Measurements from ENCODE around the gene SPEM3.

The SPEM3 gene

GRCh38 chr17:7437369-7437863 lies 8.8 kb downstream of the SPEM3 start:
- Histone ChIP-seq H3K36me3 (ENCODE audit: control insufficient read depth in 1 of 2, insufficient read depth in 2 of 2, low read length in 2 of 2) (no peaks in the 10 kb centered on the region), H4K8ac (ENCODE audit: low read depth, low read length) (no peak overlapping the region), H3K27ac (ENCODE audit: low read depth, low read length) (no peak overlapping the region), H3K4me2 (ENCODE audit: low read length) (peak overlapping the region; percentile 94), H3K4me1 (ENCODE audit: control insufficient read depth in 1 of 2, insufficient read depth in 2 of 2, low read length in 2 of 2) (peaks cover 25 to 33% of the 10 kb centered on the region in 2 experiments), H3K9me3 (ENCODE audit: insufficient read depth, low read depth, low read length) (peaks cover 2% of the 10 kb centered on the region), H3K4ac (ENCODE audit: low read depth, low read length) (no peak overlapping the region), H4K12ac (ENCODE audit: low read depth, low read length) (no peak overlapping the region), H2AFZ (ENCODE audit: insufficient read depth, low read length, poor library complexity) (peak overlapping the region; percentile 68), H3K4me3 (ENCODE audit: low read depth, low read length) (no peak overlapping the region), H2AK5ac (ENCODE audit: low read length) (peak overlapping the region; percentile 32), H3K18ac (ENCODE audit: low read length) (peak overlapping the region; percentile 38), H3K27me3 (ENCODE audit: insufficient read depth, low read length) (peaks cover 18% of the 10 kb centered on the region), H4K91ac (ENCODE audit: low read depth, low read length) (peak overlapping the region; percentile 22), H2BK5ac (ENCODE audit: low read depth, low read length, poor library complexity) (no peak overlapping the region), H3K14ac (ENCODE audit: low read length) (no peak overlapping the region), H2BK120ac (ENCODE audit: insufficient read depth, low read length, poor library complexity) (no peak overlapping the region), H3K79me1 (ENCODE audit: low read length) (peaks cover 18% of the 10 kb centered on the region), H3K79me2 (ENCODE audit: control insufficient read depth, insufficient read depth, low read length, poor library complexity) (peaks cover 4% of the 10 kb centered on the region), H2BK12ac (ENCODE audit: low read length) (no peak overlapping the region), H3K9ac (ENCODE audit: low read length) (no peak overlapping the region), H3K23ac (ENCODE audit: low read length) (no peak overlapping the region)
- WGBS (ENCODE audit: extremely low coverage, insufficient coverage, insufficient read length), result no CpG with 5 or more reads among the region's 31 CpGs
- DNase-seq, result no peak

DNA sequence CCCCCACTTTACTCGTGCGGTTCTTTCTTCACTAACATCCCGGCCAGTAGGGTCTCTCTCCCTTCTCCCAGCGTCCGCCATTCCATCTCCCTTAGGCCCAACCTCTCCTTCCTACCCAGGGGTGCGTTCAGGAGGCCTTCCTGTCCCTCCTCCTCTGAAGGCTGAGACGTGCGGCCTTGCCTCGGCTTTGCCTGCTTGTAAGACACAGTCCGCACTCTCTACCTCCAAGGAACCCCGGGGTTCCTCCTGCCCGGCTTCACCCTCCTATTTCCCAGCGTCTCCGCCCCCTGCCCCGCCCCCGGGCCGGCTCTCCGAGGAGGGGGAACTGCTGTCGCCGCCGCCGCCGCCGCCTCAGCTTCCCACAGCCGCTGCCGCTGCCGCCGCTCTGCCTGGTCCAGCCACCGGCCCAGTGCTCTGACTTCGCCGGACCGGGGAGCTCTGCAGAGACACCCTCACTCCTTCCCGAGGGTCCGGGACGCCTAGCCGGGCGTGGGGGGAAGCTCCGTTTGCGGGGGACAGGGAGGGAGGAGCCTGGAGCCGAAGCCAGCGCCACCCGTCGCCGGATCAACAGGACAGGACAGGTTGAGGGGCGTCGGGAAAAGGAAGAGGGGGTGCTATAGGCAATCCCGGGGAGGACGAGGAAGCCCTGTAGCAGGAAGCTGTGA lies 9.4 kb downstream of the SPEM3 start:
- Histone ChIP-seq H3K14ac (ENCODE audit: low read length) (no peak overlapping the region), H3K9ac (ENCODE audit: low read length) (peak overlapping the region; percentile 30), H2AK5ac (ENCODE audit: low read length) (no peak overlapping the region), H2BK120ac (ENCODE audit: insufficient read depth, low read length, poor library complexity) (no peak overlapping the region), H3K4me3 (ENCODE audit: low read depth, low read length) (peak overlapping the region; percentile 60), H3K36me3 (ENCODE audit: control insufficient read depth in 1 of 2, insufficient read depth in 2 of 2, low read length in 2 of 2) (no peaks in the 10 kb centered on the region), H2BK12ac (ENCODE audit: low read length) (no peak overlapping the region), H3K79me2 (ENCODE audit: control insufficient read depth, insufficient read depth, low read length, poor library complexity) (peaks cover 4% of the 10 kb centered on the region), H3K4ac (ENCODE audit: low read depth, low read length) (peak overlapping the region; percentile 28), H4K8ac (ENCODE audit: low read depth, low read length) (peak overlapping the region; percentile 3), H3K9me3 (ENCODE audit: insufficient read depth, low read depth, low read length) (peaks cover 2% of the 10 kb centered on the region), H2AFZ (ENCODE audit: insufficient read depth, low read length, poor library complexity) (peak overlapping the region; percentile 6), H4K12ac (ENCODE audit: low read depth, low read length) (no peak overlapping the region), H4K91ac (ENCODE audit: low read depth, low read length) (no peak overlapping the region), H3K27ac (ENCODE audit: low read depth, low read length) (no peak overlapping the region), H3K27me3 (ENCODE audit: insufficient read depth, low read length) (peaks cover 18% of the 10 kb centered on the region), H3K4me2 (ENCODE audit: low read length) (peak overlapping the region; percentile 94), H2BK5ac (ENCODE audit: low read depth, low read length, poor library complexity) (no peak overlapping the region), H3K18ac (ENCODE audit: low read length) (peak overlapping the region; percentile 19), H3K79me1 (ENCODE audit: low read length) (peaks cover 18% of the 10 kb centered on the region), H3K4me1 (ENCODE audit: control insufficient read depth in 1 of 2, insufficient read depth in 2 of 2, low read length in 2 of 2) (peaks cover 25 to 33% of the 10 kb centered on the region in 2 experiments), H3K23ac (ENCODE audit: low read length) (no peak overlapping the region)
- WGBS (ENCODE audit: extremely low coverage, insufficient coverage, insufficient read length), result no CpG with 5 or more reads among the region's 48 CpGs
- peak in 1 of 2 donors; percentile 30 for DNase-seq

DNA sequence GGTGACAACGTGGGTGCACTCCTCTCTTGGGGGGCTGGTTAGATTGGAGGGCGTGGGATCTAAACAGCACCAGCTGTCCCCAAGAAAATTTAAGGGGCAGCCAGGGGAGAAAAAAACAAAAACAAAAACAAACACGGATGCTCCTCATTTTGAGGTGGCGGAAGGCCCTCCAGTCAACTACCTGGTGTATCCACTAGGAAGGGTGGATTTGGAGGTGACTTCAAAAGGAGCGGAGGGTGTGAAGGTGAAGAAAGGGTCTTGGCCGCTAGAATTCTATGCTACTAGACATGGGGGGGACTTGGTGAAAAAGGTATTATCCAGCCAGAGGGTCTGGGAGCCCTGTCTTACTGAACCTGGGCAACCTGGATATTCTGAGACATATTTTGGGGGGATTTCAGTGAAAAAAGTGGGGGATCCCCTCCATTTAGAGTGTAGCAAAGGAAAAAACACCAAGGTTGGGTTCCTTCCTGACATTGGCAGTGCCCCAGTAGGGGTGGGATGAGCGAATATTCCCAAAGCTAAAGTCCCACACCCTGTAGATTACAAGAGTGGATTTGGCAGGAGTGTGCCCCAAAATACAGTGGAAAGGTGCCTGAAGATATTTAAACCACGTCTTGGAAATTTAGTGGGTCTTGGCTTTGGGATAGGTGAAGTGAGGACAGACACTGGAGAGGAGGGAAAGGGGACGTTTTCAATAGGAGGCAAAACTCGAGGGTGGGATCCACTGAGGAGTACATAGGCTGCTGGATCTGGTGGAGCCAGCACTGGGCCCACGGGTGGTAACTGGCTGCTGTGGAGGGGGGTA lies 10.2 kb downstream of the SPEM3 start:
- Histone ChIP-seq H4K91ac (ENCODE audit: low read depth, low read length) (no peak overlapping the region), H3K36me3 (ENCODE audit: control insufficient read depth in 1 of 2, insufficient read depth in 2 of 2, low read length in 2 of 2) (no peaks in the 10 kb centered on the region), H4K8ac (ENCODE audit: low read depth, low read length) (no peak overlapping the region), H3K4me1 (ENCODE audit: control insufficient read depth in 1 of 2, insufficient read depth in 2 of 2, low read length in 2 of 2) (peaks cover 25 to 33% of the 10 kb centered on the region in 2 experiments), H2BK5ac (ENCODE audit: low read depth, low read length, poor library complexity) (no peak overlapping the region), H3K23ac (ENCODE audit: low read length) (no peak overlapping the region), H3K27ac (ENCODE audit: low read depth, low read length) (no peak overlapping the region), H3K18ac (ENCODE audit: low read length) (no peak overlapping the region), H3K9ac (ENCODE audit: low read length) (peak overlapping the region; percentile 11), H2BK120ac (ENCODE audit: insufficient read depth, low read length, poor library complexity) (no peak overlapping the region), H3K14ac (ENCODE audit: low read length) (no peak overlapping the region), H2BK12ac (ENCODE audit: low read length) (no peak overlapping the region), H2AK5ac (ENCODE audit: low read length) (no peak overlapping the region), H3K4ac (ENCODE audit: low read depth, low read length) (no peak overlapping the region), H2AFZ (ENCODE audit: insufficient read depth, low read length, poor library complexity) (no peak overlapping the region), H4K12ac (ENCODE audit: low read depth, low read length) (no peak overlapping the region), H3K79me2 (ENCODE audit: control insufficient read depth, insufficient read depth, low read length, poor library complexity) (peaks cover 4% of the 10 kb centered on the region), H3K4me2 (ENCODE audit: low read length) (peak overlapping the region; percentile 94), H3K4me3 (ENCODE audit: low read depth, low read length) (peak overlapping the region; percentile 60), H3K79me1 (ENCODE audit: low read length) (peaks cover 18% of the 10 kb centered on the region), H3K9me3 (ENCODE audit: insufficient read depth, low read depth, low read length) (peaks cover 2% of the 10 kb centered on the region), H3K27me3 (ENCODE audit: insufficient read depth, low read length) (peaks cover 18% of the 10 kb centered on the region)
- no peak for DNase-seq
- WGBS (ENCODE audit: extremely low coverage, insufficient coverage, insufficient read length), result no CpG with 5 or more reads among the region's 11 CpGs

- peak within 1 kb of the TSS; percentile 29 for H4K91ac ChIP-seq (ENCODE audit: low read depth, low read length)
- peaks cover 4% of the 10 kb centered on the region for H3K79me2 ChIP-seq (ENCODE audit: control insufficient read depth, insufficient read depth, low read length, poor library complexity)
- H3K27ac ChIP-seq (ENCODE audit: low read depth, low read length), result no peak within 1 kb of the TSS
- H2BK120ac ChIP-seq (ENCODE audit: insufficient read depth, low read length, poor library complexity), result peak within 1 kb of the TSS; percentile 20
- H4K8ac ChIP-seq (ENCODE audit: low read depth, low read length), result peak within 1 kb of the TSS; percentile 77
- peaks cover 18% of the 10 kb centered on the region for H3K79me1 ChIP-seq (ENCODE audit: low read length)
- no peaks in the 10 kb centered on the region for H3K36me3 ChIP-seq (ENCODE audit: control insufficient read depth in 1 of 2, insufficient read depth in 2 of 2, low read length in 2 of 2)
- no peak within 1 kb of the TSS for H2BK5ac ChIP-seq (ENCODE audit: low read depth, low read length, poor library complexity)
- H3K23ac ChIP-seq (ENCODE audit: low read length), result no peak within 1 kb of the TSS
- peak within 1 kb of the TSS; percentile 94 for H3K4me2 ChIP-seq (ENCODE audit: low read length)
- DNase-seq, result no peak
- peak within 1 kb of the TSS; percentile 33 for H3K14ac ChIP-seq (ENCODE audit: low read length)
- H3K4ac ChIP-seq (ENCODE audit: low read depth, low read length), result no peak within 1 kb of the TSS
- no CpG with 5 or more reads among the region's 50 CpGs for WGBS (ENCODE audit: extremely low coverage, insufficient coverage, insufficient read length)
- H4K12ac ChIP-seq (ENCODE audit: low read depth, low read length), result peak within 1 kb of the TSS; percentile 12
- H3K9me3 ChIP-seq (ENCODE audit: insufficient read depth, low read depth, low read length), result peaks cover 2% of the 10 kb centered on the region
- peak within 1 kb of the TSS; percentile 62 for H3K9ac ChIP-seq (ENCODE audit: low read length)
- no peak within 1 kb of the TSS for H2AK5ac ChIP-seq (ENCODE audit: low read length)
- peak within 1 kb of the TSS; percentile 48 for H2AFZ ChIP-seq (ENCODE audit: insufficient read depth, low read length, poor library complexity)
- H2BK12ac ChIP-seq (ENCODE audit: low read length), result no peak within 1 kb of the TSS
- H3K18ac ChIP-seq (ENCODE audit: low read length), result peak within 1 kb of the TSS; percentile 67
- H3K4me3 ChIP-seq (ENCODE audit: low read depth, low read length), result peak within 1 kb of the TSS; percentile 74
- peaks cover 25 to 33% of the 10 kb centered on the region in 2 experiments for H3K4me1 ChIP-seq (ENCODE audit: control insufficient read depth in 1 of 2, insufficient read depth in 2 of 2, low read length in 2 of 2)
- H3K27me3 ChIP-seq (ENCODE audit: insufficient read depth, low read length), result peaks cover 18% of the 10 kb centered on the region
Observed at GRCh38 chr17:7439462-7440112, 10.9 kb downstream of the SPEM3 start, which contains the start of gene FGF11. Gene FGF11 (plus strand): TSS chr17:7439512. CDS start chr17:7439621, 109 bp downstream.
